CD4-positive, alpha-beta T cell (primary cell): ENCODE data around the gene MAP3K19. TPM values are rescaled to one million over a fixed set of nuclear protein-coding genes. Genes with fewer than 3 reads are reported as not detected.

ENCODE experiments used
- ATAC-seq: fragments of 200-7000 bp; cut with Tn5 transposase; one replicate; pipeline ENCODE4 v1.10.0; 2022; ENCODE audit warnings: mild to moderate bottlenecking; ENCODE audit not compliant: poor library complexity
- CTCF ChIA-PET: fragments of 350-600 bp; sonication (Branson Sonifier 250); formaldehyde crosslinking; loops from one replicate; lab custom pipeline; 2021; ENCODE audit warnings: antibody characterized with exemption, inconsistent platforms; lab: Charles Lee
- POLR2A ChIA-PET: fragments of 350-600 bp; sonication (Branson Sonifier 250); formaldehyde crosslinking; loops from one replicate; lab custom pipeline; 2021; ENCODE audit warnings: antibody characterized with exemption, inconsistent platforms; lab: Charles Lee
- DNase-seq, 14 experiments: peaks; one replicate each; pipeline ENCODE4 v3.0.0-alpha.2; 2013 to 2020; ENCODE audit warnings: mixed read lengths in 2 of 14
- H3K27ac ChIP-seq, 2 donors: one replicate each; pipeline versions ENCODE4 v1.5.1 to v1.7.0; 2013; ENCODE audit warnings: low read length in 2 of 2, low read depth in 1 of 2, mild to moderate bottlenecking in 1 of 2
- H3K27me3 ChIP-seq, 2 experiments: 1 replicate in 1 of 2; 2 replicates in 1 of 2; pipeline versions ENCODE4 v1.6.1 to v1.7.0; 2013; ENCODE audit warnings: low read length in 2 of 2, control low read depth in 1 of 2, mild to moderate bottlenecking in 1 of 2, moderate library complexity in 1 of 2; ENCODE audit not compliant: insufficient read depth in 2 of 2, control insufficient read depth in 1 of 2
- H3K36me3 ChIP-seq: one replicate; pipeline ENCODE4 v1.6.1; 2013; ENCODE audit warnings: low read length, control low read depth; ENCODE audit not compliant: insufficient read depth
- H3K4me1 ChIP-seq: one replicate; pipeline ENCODE4 v1.6.1; 2013; ENCODE audit warnings: low read length, control low read depth; ENCODE audit not compliant: insufficient read depth
- H3K4me3 ChIP-seq: one replicate; pipeline ENCODE4 v1.5.1; 2013; ENCODE audit warnings: mild to moderate bottlenecking, low read length, moderate library complexity
- H3K9me3 ChIP-seq, 2 experiments: 1 replicate in 1 of 2; 2 replicates in 1 of 2; pipeline versions ENCODE4 v1.6.1 to v1.7.0; 2013; ENCODE audit warnings: low read length in 2 of 2, mild to moderate bottlenecking in 2 of 2, control low read depth in 1 of 2, moderate library complexity in 1 of 2; ENCODE audit not compliant: control insufficient read depth in 1 of 2, insufficient read depth in 1 of 2
- H3K27ac Mint-ChIP-seq: one replicate; pipeline ENCODE4 v1.8.0; 2020; ENCODE audit warnings: mixed read lengths
- H3K27me3 Mint-ChIP-seq: one replicate; pipeline ENCODE4 v1.8.0; 2021; ENCODE audit warnings: mixed read lengths
- H3K36me3 Mint-ChIP-seq: one replicate; pipeline ENCODE4 v1.8.0; 2021; ENCODE audit warnings: low read depth, mixed read lengths
- H3K4me1 Mint-ChIP-seq: one replicate; pipeline ENCODE4 v1.8.0; 2021; ENCODE audit warnings: low read depth, mixed read lengths
- H3K4me3 Mint-ChIP-seq: one replicate; pipeline ENCODE4 v1.8.0; 2020; ENCODE audit warnings: mild to moderate bottlenecking, mixed read lengths
- H3K9me3 Mint-ChIP-seq: one replicate; pipeline ENCODE4 v1.8.0; 2020; ENCODE audit warnings: mixed read lengths
- CTCF ChIP-seq: fragments of 200-600 bp; IDR thresholded peaks from one replicate; pipeline ENCODE4 v1.8.0; 2022; ENCODE audit warnings: antibody characterized with exemption, mild to moderate bottlenecking
- intact Hi-C, 2 experiments: fragments of 100-400 bp; cut with DNase I in 1 of 2; cut with micrococcal nuclease in 1 of 2; formaldehyde crosslinking; loops; one replicate each; pipeline versions ENCODE4 v1.15.1 to v1.9.0; 2023 to 2025; cut with DNase I, micrococcal nuclease
- total RNA-seq, 174 experiments: library from RNA in 2 of 174; stranded (reverse) in 2 of 174; gene quantifications; one replicate each; pipeline ENCODE4 v1.2.3 and lab custom pipeline; 2021 to 2026

Gene MAP3K19
- total RNA-seq, 2 experiments from 2014 or later, result not detected

GRCh38 chr2:135029481-135030134, 17.6 kb downstream of the MAP3K19 start:
- Mint-ChIP-seq H3K27me3 (no peaks in the 10 kb centered on the region), H3K27ac (no peak overlapping the region), H3K36me3 (no peaks in the 10 kb centered on the region), H3K4me1 (no peaks in the 10 kb centered on the region), H3K9me3 (no peaks in the 10 kb centered on the region), H3K4me3 (no peak overlapping the region)
- Histone ChIP-seq H3K36me3 (no peaks in the 10 kb centered on the region), H3K9me3 (no peaks in the 10 kb centered on the region), H3K27ac (no peak overlapping the region), H3K4me1 (no peaks in the 10 kb centered on the region), H3K27me3 (peaks cover 0 to 2% of the 10 kb centered on the region in 2 experiments), H3K4me3 (no peak overlapping the region)
- no peak for TF ChIP-seq CTCF
- ATAC-seq (no peak), DNase-seq (no peak)
- POLR2A ChIA-PET, result no interaction called here
- intact Hi-C loops, result no loop called here
- CTCF ChIA-PET, result no interaction called here

GRCh38 chr2:135023886-135024485, 23.3 kb downstream of the MAP3K19 start:
- ChIA-PET CTCF (no interaction called here), POLR2A (no interaction called here)
- ATAC-seq (no peak), DNase-seq (no peak)
- no peaks in the 10 kb centered on the region for H3K9me3 ChIP-seq
- H3K27ac ChIP-seq, result no peak overlapping the region
- H3K27me3 ChIP-seq, result peaks cover 0 to 2% of the 10 kb centered on the region in 2 experiments
- intact Hi-C loops, result no loop called here
- Mint-ChIP-seq H3K9me3 (no peaks in the 10 kb centered on the region), H3K4me1 (no peaks in the 10 kb centered on the region), H3K36me3 (no peaks in the 10 kb centered on the region), H3K27ac (no peak overlapping the region), H3K4me3 (no peak overlapping the region), H3K27me3 (no peaks in the 10 kb centered on the region)
- no peaks in the 10 kb centered on the region for H3K4me1 ChIP-seq
- H3K36me3 ChIP-seq, result no peaks in the 10 kb centered on the region
- H3K4me3 ChIP-seq, result no peak overlapping the region
- TF ChIP-seq CTCF, result no peak

- Mint-ChIP-seq H3K9me3 (no peaks in the 10 kb centered on the region), H3K36me3 (no peaks in the 10 kb centered on the region), H3K27me3 (no peaks in the 10 kb centered on the region), H3K27ac (no peak overlapping the region), H3K4me1 (no peaks in the 10 kb centered on the region), H3K4me3 (no peak overlapping the region)
- Histone ChIP-seq H3K27me3 (peaks cover 0 to 2% of the 10 kb centered on the region in 2 experiments), H3K4me3 (no peak overlapping the region), H3K27ac (no peak overlapping the region), H3K9me3 (no peaks in the 10 kb centered on the region), H3K36me3 (no peaks in the 10 kb centered on the region), H3K4me1 (no peaks in the 10 kb centered on the region)
- ChIA-PET POLR2A (no interaction called here), CTCF (no interaction called here)
- intact Hi-C loops, result no loop called here
- DNase-seq (no peak), ATAC-seq (no peak)
- no peak for TF ChIP-seq CTCF
Measured at GRCh38 chr2:135022952-135023880, 24.0 kb downstream of the MAP3K19 start.
